Right forelimb (tissue), 1 donor: ENCODE measurements around the gene FGD2.

Experiments
- DNase-seq: peaks from one replicate; pipeline ENCODE4 v3.0.0-alpha.2; 2018

FGD2 gene

GRCh38 chr6:37005061-37005810, at the start of gene FGD2:
Gene FGD2 (plus strand): TSS chr6:37005655. CDS start chr6:37005818, 163 bp downstream.
- no peak for DNase-seq

- no peak for DNase-seq
Measured at GRCh38 chr6:36955671-36956445, 49.6 kb upstream of the FGD2 start.

GRCh38 chr6:36956446-36956820, 49.0 kb upstream of the FGD2 start:
- no peak for DNase-seq

GRCh38 chr6:36957773-36958271, 47.6 kb upstream of the FGD2 start:
- DNase-seq: no peak

GRCh38 chr6:36958775-36959554, 46.5 kb upstream of the FGD2 start:
- peak; percentile 26 for DNase-seq

GRCh38 chr6:36959555-36960250, 45.8 kb upstream of the FGD2 start:
- peak; percentile 39 for DNase-seq

- DNase-seq: peak; percentile 39
Measured at GRCh38 chr6:36961441-36962435, 43.7 kb upstream of the FGD2 start.

GRCh38 chr6:36962874-36963273, 42.6 kb upstream of the FGD2 start:
- peak; percentile 45 for DNase-seq

- peak; percentile 46 for DNase-seq
Measured at GRCh38 chr6:36963451-36964290, 41.8 kb upstream of the FGD2 start.

- DNase-seq: no peak
Measured at GRCh38 chr6:36964349-36964748, 41.1 kb upstream of the FGD2 start.

- DNase-seq: peak; percentile 13
Measured at GRCh38 chr6:36964908-36965307, 40.5 kb upstream of the FGD2 start.

GRCh38 chr6:36967301-36967700, 38.2 kb upstream of the FGD2 start:
- peak; percentile 7 for DNase-seq

GRCh38 chr6:36967757-36968156, 37.7 kb upstream of the FGD2 start:
- peak; percentile 16 for DNase-seq

GRCh38 chr6:36968266-36968977, 37.0 kb upstream of the FGD2 start:
- peak; percentile 47 for DNase-seq

GRCh38 chr6:36969240-36969691, 36.2 kb upstream of the FGD2 start:
- peak; percentile 37 for DNase-seq

GRCh38 chr6:36969988-36970891, 35.2 kb upstream of the FGD2 start:
- no peak for DNase-seq

GRCh38 chr6:36970892-36971842, 34.3 kb upstream of the FGD2 start:
- no peak for DNase-seq
